GM19240 (cell line): ENCODE results near the gene KCTD6.

Experiments
- DNase-seq: peaks from one replicate; pipeline ENCODE4 v3.0.0; 2011; ENCODE audit warnings: low spot score; ENCODE audit not compliant: insufficient read length

The KCTD6 gene

DNA sequence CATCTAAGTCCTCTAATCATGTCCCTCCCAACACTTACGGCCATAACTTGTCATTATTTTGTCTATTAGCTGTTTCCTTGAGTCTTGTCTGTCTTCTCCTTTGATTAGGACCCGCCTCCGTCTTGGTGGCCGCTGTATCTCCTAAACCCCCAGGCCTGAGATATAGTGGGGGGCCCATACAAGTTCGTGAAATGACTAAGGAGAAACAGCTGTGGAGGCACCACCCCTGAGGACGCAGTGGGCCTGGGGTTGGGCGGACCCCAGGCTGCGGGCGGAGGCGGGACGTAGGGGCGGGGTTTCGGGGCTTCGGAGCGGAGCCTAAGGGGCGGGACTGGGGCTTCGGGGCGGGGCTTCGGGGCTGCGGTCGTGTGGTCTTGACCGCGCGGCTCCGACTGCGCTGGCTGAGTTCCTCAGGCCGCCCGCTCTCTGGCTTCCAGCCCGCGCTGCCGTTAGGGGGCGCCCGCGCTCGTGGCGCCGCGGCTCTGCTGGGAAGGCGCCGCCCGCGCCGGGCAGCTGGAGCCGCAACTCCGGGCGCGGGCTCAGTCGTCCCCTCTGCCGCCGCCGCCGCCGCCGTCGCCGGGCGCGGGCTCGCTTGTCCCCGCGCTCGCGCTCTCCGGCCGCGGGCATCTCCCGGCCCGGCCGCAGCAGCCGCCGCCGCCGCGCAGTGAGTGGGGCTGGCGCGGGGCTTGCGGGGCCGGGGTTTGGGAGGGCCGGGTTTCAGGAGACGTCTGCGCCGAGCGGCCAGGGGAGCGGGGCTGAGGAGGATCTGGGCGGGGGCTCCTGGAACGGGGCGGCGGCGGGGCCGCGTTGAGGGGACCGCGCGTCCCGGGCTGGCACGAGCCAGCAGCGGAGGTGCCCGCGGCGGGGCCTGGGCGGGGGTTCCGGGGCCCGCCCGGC is at the start of gene KCTD6:
Gene KCTD6 (plus strand): TSS at position 591 of the 897 bp plus-strand sequence. CDS start 6,660 bp downstream, outside the sequence.
- DNase-seq, result peak; percentile 86

GRCh38 chr3:58452176-58452575 is 39.7 kb upstream of the KCTD6 start:
- DNase-seq, result no peak

DNA sequence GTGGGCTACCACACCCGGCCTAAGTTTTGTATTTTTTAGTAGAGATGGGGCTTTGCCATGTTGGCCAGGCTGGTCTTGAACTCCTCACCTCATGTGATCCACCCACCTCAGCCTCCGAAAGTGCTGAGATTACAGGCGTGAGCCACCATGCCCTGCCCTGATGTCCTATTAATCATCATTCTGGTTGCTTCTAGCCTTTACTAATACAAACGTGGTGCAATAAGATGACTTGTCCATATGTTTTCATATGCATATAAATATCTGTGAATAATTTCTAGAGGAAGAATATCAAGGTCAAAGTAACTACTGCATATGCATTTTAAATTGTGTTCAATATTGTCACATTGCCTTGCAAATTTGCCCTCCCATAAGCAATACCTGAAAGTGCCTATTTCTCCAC is 32.7 kb upstream of the KCTD6 start:
- DNase-seq, result no peak

GRCh38 chr3:58462829-58463180 is 29.1 kb upstream of the KCTD6 start:
- no peak for DNase-seq

DNA sequence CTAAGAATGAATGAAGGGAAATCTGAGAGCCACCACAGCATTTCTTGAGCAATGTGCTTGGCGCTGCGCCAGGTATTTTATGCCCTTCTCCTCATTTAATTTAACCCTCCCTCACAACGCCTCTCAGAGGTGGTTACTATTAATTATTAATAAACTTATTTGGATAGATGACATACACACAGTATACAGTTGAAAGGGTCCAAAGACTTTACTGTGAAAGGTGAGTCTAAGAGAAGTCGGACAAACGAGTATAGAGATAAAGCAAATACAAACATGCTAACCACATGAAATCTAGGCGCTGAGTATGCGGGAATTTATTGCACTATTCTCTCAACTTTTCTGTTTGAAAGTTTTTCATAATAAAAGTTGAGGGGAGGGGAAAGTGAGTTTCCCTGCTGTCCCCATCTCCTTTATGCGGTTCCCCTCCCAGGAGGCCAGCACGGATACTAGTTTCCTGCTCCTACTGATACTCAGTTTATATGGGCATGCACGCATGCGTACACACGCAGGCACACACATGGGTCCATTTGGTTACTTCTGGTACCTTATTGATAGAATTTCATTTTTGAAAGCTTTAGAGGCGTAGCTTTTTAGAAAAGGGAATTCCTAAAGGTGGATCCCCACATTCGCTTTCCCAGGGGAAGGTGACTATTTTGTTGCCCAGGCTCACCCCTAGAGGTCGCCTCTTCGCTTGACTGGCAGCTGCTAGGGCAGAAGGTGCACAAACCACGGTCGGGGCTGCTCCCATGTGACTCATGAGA is 28.5 kb upstream of the KCTD6 start:
- DNase-seq, result peak; percentile 78

DNA sequence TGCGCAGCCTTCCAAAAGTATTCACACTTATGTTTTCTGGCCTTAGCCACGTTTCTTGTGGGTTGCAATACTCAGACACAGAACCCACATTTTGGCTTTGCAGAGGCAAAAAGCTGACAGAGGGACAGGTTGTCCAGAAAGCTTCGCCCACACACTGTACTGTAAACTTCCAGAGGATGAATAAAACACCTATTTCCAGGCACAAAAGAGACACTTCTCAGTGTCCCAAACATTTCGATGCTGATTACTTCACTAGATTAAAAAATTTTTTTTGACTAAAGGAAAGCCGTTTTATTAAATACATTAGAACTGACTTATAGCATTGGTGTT is 28.0 kb upstream of the KCTD6 start:
- DNase-seq, result no peak

- no peak for DNase-seq
These were observed 27.0 kb upstream of the KCTD6 start for GRCh38 chr3:58464866-58465265.

DNA sequence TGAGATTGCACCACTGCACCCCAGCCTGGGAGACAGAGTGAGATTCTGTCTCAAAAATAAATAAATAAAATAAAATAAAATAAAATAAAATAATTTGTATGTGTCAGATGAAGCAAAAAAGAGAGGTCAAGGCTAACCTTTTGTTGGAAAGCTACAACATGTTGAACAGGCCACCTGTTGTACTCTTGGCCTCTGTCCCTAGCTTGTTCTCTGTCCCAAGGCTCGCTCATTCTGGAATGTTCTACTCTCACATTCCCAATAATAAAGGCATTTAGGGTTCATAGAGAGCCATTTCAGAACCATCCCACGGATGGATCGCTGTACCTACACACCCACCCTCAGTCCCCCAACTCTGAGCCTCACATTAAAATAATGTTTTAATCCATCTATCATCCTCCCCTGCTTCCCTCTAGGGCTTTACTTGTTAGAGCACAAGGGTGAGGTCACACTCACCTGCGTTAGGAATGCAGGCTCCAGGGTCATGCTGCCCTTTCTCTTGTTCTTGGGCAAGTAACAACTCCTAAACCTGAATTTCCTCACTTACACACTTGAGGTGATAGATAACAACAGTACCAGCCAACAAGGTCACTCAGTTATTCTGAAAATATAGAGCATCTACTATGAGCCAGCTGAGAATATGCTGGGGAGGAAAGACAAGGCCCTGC is 24.9 kb upstream of the KCTD6 start:
- no peak for DNase-seq

GRCh38 chr3:58469096-58469495 is 22.8 kb upstream of the KCTD6 start:
- no peak for DNase-seq

- no peak for DNase-seq
These were observed 21.4 kb upstream of the KCTD6 start for GRCh38 chr3:58470363-58471024.

DNA sequence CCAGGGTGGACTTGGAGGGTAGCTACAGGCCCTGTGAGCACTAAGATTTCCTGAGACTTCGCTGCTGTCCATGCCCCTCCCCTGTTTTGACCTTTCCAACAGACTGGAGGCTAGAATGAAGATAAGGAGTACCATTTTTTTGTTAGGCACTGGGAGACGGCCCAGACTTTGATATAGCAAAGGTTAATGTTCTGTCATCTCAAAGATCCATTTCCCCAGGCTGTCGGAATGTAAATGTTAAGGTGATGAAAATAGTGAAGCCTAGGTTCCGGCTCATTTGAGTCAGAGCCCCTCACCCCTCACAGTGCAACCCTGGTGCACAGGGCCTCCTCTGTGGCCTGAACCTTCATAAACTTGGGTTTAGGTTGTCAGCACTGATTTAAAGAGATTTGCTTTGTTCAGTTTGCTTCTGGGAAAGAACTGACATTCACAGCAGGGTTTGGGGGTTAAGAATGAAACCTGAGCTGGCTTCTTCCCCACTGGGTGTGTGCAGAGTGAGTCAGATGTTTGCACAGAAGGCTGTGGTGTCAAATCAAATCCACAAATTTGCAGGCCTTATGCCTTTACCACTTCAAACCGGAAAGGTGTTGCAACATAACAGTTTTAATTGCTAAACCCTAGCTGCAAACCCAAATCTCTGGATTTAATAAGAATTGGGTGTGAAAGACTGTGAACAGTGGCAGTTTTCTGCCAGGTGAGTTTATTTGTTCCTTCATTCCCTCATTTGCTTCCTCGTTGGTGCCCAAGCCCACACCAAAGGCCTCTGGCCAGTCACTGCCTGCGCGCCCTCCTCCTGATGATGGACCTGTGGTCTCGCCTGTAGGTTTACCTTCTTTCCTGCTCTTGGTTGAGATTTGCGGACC is 20.6 kb upstream of the KCTD6 start:
- no peak for DNase-seq

DNA sequence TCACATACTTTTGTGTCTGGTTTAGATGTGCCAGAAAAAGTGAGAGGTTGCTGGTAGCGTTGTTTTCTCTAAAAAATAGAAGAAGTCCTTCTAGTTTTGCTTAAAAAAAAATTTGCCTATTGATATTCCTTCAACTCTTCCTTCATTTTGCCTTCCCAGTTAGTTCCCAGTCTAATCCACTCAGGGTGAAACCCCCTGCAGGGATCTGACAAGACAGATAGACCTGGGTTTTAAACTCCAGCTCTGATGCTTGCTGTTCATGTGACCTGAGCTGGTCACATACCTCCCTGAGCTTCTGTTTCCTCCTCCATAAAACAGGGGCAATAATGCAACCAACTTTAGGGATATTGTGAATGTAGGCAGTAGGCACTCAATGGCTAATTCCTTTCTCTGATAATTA is 18.6 kb upstream of the KCTD6 start:
- no peak for DNase-seq

- DNase-seq, result no peak
These were observed 17.5 kb upstream of the KCTD6 start for GRCh38 chr3:58474348-58474911.

GRCh38 chr3:58474967-58475578 is 16.8 kb upstream of the KCTD6 start:
- no peak for DNase-seq

DNA sequence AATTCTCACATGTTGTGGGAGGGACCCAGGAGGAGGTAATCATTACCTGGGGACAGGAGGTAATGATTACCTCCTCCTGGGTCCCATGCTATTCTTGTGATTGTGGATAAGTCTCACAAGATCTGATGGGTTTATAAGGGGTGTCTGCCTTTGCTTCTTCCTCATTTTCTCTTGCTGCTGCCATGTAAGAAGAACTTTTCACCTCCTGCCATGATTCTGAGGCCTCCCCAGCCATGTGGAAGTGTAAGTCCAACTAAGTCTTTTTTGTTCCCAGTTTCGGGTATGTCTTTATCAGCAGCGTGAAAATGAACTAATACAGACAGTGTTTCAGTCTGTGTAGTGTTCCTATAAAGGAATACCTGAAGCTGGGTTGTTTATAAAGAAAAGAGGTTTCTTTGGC is 13.1 kb upstream of the KCTD6 start:
- DNase-seq, result no peak

- no peak for DNase-seq
These were observed 11.6 kb upstream of the KCTD6 start for GRCh38 chr3:58480309-58480708.

DNA sequence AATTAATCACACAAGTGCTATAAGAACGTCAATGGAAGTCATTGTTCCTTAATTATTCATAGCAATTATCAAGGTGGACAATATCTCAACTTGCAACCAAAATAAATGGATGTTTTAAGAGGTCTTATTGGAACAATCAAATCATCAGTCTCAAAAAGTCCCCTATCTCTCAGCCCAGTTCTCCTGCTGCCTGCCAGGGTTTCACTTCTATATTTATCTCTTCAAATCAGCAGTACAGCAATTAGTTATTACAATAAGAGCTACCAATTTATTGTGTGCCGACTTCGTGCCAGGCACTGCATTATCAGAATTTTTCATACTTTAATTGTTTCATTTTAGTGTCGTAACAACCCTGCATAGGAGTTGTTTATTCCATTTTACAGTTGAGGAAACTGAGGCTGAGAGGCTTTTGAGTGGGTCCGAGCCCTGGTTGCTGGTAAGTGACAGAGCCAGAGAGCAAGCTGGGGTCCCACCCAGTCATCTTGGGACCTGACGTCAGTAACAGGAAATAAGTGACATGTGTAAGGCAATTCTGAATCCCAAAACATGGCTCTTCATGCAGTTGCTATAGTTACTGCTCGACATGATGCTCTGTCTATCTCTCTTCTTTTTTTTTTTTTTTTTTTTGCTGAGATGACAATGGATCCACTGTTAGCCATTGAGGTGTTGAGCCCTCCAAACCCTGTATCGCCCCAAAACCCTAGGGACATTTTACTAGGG is 8.8 kb upstream of the KCTD6 start:
- DNase-seq, result no peak

GRCh38 chr3:58484045-58484721 is 7.7 kb upstream of the KCTD6 start:
- DNase-seq, result no peak

DNA sequence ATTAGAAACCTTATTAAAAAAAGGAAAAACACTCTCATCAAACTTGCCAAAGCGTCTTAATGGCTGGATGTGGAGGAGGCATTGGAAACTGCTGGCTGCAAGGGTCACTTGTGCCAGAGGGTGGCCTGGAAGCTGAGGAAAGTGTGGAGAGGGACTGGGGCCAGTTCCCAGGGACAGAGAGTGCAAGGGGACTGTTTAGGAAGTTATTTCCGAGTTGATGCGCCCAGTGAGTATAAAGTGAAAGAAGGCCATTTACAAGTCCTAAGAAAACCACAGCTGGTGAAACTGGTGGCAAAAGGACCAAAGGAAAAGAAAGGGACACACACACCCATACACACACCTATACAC is 7.2 kb upstream of the KCTD6 start:
- no peak for DNase-seq
